ENCODE measurements around the gene ETV3L. TPM values are rescaled to one million over a fixed set of nuclear protein-coding genes. Genes with fewer than 3 reads are reported as not detected.

ETV3L gene
- total and polyA plus RNA-seq, 2 of the 8 experiments (the other 6 are each of a cell fraction or from before 2014, with no cell fraction given) = 0.17 to 0.26 TPM

DNA sequence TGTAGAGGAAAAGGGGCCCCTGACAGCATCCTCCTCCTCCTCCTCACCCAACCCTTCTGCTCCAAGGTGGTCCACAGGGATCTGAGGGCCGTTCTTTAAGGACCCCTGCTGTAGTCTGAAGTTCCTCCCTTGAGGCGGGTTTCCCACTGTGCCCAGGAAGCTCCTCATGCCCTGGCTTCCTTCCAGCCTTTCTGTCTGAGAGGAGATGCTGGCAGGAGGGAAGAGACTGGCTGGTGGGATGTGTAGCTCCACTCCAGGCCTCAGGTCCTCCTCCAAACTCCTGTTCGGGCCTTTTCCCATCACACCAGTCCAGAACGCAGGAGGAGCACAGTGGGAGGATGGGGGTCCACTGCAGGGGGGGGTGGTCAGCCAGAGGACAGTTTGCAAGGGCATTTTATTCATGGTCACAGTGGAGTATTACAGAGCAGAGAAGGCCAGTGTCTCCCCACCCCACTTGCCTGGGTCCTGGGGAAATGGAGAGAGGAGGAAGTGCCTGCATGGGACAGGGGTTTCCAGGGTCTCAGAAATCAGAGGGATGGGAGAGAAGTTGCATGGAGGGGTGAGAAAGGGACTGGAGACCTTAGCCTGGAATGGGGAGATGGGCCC, 7.8 kb downstream of the ETV3L start (continued):
- no peak for TF ChIP-seq CHD7 (IDR thresholded peaks at IDR 0.05; ENCODE audit: insufficient replicate concordance, low read length)
- TF ChIP-seq, protein P1, sequence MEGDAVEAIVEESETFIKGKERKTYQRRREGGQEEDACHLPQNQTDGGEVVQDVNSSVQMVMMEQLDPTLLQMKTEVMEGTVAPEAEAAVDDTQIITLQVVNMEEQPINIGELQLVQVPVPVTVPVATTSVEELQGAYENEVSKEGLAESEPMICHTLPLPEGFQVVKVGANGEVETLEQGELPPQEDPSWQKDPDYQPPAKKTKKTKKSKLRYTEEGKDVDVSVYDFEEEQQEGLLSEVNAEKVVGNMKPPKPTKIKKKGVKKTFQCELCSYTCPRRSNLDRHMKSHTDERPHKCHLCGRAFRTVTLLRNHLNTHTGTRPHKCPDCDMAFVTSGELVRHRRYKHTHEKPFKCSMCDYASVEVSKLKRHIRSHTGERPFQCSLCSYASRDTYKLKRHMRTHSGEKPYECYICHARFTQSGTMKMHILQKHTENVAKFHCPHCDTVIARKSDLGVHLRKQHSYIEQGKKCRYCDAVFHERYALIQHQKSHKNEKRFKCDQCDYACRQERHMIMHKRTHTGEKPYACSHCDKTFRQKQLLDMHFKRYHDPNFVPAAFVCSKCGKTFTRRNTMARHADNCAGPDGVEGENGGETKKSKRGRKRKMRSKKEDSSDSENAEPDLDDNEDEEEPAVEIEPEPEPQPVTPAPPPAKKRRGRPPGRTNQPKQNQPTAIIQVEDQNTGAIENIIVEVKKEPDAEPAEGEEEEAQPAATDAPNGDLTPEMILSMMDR (IDR thresholded peaks at IDR 0.05; ENCODE audit: control extremely low read depth in 1 of 3, insufficient read depth in 1 of 3, low read depth in 1 of 3, low read length in 3 of 3) = no peak
- TF ChIP-seq, protein P2, sequence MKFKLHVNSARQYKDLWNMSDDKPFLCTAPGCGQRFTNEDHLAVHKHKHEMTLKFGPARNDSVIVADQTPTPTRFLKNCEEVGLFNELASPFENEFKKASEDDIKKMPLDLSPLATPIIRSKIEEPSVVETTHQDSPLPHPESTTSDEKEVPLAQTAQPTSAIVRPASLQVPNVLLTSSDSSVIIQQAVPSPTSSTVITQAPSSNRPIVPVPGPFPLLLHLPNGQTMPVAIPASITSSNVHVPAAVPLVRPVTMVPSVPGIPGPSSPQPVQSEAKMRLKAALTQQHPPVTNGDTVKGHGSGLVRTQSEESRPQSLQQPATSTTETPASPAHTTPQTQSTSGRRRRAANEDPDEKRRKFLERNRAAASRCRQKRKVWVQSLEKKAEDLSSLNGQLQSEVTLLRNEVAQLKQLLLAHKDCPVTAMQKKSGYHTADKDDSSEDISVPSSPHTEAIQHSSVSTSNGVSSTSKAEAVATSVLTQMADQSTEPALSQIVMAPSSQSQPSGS (IDR thresholded peaks at IDR 0.05; ENCODE audit: low read length) = no peak
- TF ChIP-seq TAF7 (optimal IDR thresholded peaks at IDR 0.05; ENCODE audit: borderline replicate concordance, low read depth, low read length) = no peak
- no peak for TF ChIP-seq FOSL1 (IDR thresholded peaks at IDR 0.05; ENCODE audit: insufficient read depth, low read depth, low read length)
- TF ChIP-seq RFX5 (IDR thresholded peaks at IDR 0.05; ENCODE audit: borderline replicate concordance, low read depth, low read length) = no peak
